Uterus (tissue), 4 donors: ENCODE data around the gene TMPRSS4. TPM values are rescaled to one million over a fixed set of nuclear protein-coding genes. Genes with fewer than 3 reads are reported as not detected.

Experiments
- DNase-seq, 2 donors: peaks; one replicate each; pipeline ENCODE4 v3.0.0-alpha.2; 2019 to 2020
- H3K27ac ChIP-seq, 2 donors: fragments of 200-600 bp; sonication (generic); 1 replicate in 1 of 2; 2 replicates in 1 of 2; pipeline ENCODE4 v1.5.1; 2016 to 2018
- H3K27me3 ChIP-seq, 2 donors: fragments of 200-600 bp; sonication (generic); one replicate each; pipeline ENCODE4 v1.5.1; 2018 to 2019; ENCODE audit warnings: control low read depth in 1 of 2
- H3K36me3 ChIP-seq, 2 donors: fragments of 200-600 bp; sonication (generic); one replicate each; pipeline ENCODE4 v1.5.1; 2019; ENCODE audit warnings: control low read depth in 1 of 2
- H3K4me1 ChIP-seq, 2 donors: fragments of 200-600 bp; sonication (generic); one replicate each; pipeline ENCODE4 v1.5.1; 2018 to 2019; ENCODE audit warnings: control low read depth in 1 of 2
- H3K4me3 ChIP-seq, 2 donors: fragments of 200-600 bp; sonication (generic); 1 replicate in 1 of 2; 2 replicates in 1 of 2; pipeline ENCODE4 v1.5.1; 2018 to 2019; ENCODE audit warnings: mild to moderate bottlenecking in 1 of 2
- H3K9me3 ChIP-seq, 2 donors: fragments of 200-600 bp; sonication (generic); one replicate each; pipeline ENCODE4 v1.5.1; 2019; ENCODE audit warnings: control low read depth in 1 of 2
- CTCF ChIP-seq, 4 experiments: fragments of 200-600 bp in 2 of 4; fragments of 450-650 bp in 2 of 4; sonication (generic) in 2 of 4; IDR thresholded peaks; one replicate each; pipeline ENCODE4 v1.5.1; 2016 to 2019; ENCODE audit warnings: antibody characterized with exemption in 4 of 4, mild to moderate bottlenecking in 2 of 4, moderate library complexity in 1 of 4
- POLR2A ChIP-seq, 2 donors: fragments of 450-650 bp; IDR thresholded peaks; one replicate each; pipeline ENCODE4 v1.6.1; 2016; ENCODE audit warnings: antibody characterized with exemption in 2 of 2, mild to moderate bottlenecking in 1 of 2, moderate library complexity in 1 of 2
- intact Hi-C: fragments of 100-400 bp; cut with DNase I; formaldehyde crosslinking; loops from one replicate; pipeline ENCODE4 v1.15.1; 2023; ENCODE audit warnings: low total_unique reads
- total RNA-seq, 4 donors: library from RNA; depleted of rRNA in 3 of 4; stranded (reverse); fragments of >200 nt in 3 of 4; gene quantifications; one replicate each; pipeline versions ENCODE4 v1.1.0 to v1.2.4, GENCODE V29; 2014 to 2023
- donor health status: DM: yes; HTN: yes; CAD: no.

TMPRSS4 gene
- total RNA-seq, 4 donors from 2014 or later: 0.88 to 5.5 TPM; not detected in 2

- no peaks in the 10 kb centered on the region for H3K36me3 ChIP-seq
- H3K4me3 ChIP-seq: no peak overlapping the region
- H3K27ac ChIP-seq: no peak overlapping the region
- H3K9me3 ChIP-seq: no peaks in the 10 kb centered on the region
- no peaks in the 10 kb centered on the region for H3K4me1 ChIP-seq
- no peaks in the 10 kb centered on the region for H3K27me3 ChIP-seq
- TF ChIP-seq POLR2A (IDR thresholded peaks at IDR 0.05) (no peak), CTCF (IDR thresholded peaks at IDR 0.05) (no peak)
- no peak for DNase-seq
- intact Hi-C loops: no loop called here
Measured at GRCh38 chr11:118092907-118093571, 16.2 kb downstream of the TMPRSS4 start.

GRCh38 chr11:118095493-118095892, 18.6 kb downstream of the TMPRSS4 start:
- TF ChIP-seq POLR2A (IDR thresholded peaks at IDR 0.05) (no peak), CTCF (IDR thresholded peaks at IDR 0.05) (no peak)
- no peaks in the 10 kb centered on the region for H3K36me3 ChIP-seq
- intact Hi-C loops: no loop called here
- no peaks in the 10 kb centered on the region for H3K4me1 ChIP-seq
- DNase-seq: no peak
- no peak overlapping the region for H3K4me3 ChIP-seq
- no peaks in the 10 kb centered on the region for H3K27me3 ChIP-seq
- H3K9me3 ChIP-seq: no peaks in the 10 kb centered on the region
- no peak overlapping the region for H3K27ac ChIP-seq

GRCh38 chr11:118095967-118096367, 19.1 kb downstream of the TMPRSS4 start:
- Histone ChIP-seq H3K27ac (no peak overlapping the region), H3K27me3 (no peaks in the 10 kb centered on the region), H3K4me1 (no peaks in the 10 kb centered on the region), H3K36me3 (no peaks in the 10 kb centered on the region), H3K9me3 (no peaks in the 10 kb centered on the region), H3K4me3 (no peak overlapping the region)
- no peak for TF ChIP-seq POLR2A (IDR thresholded peaks at IDR 0.05)
- TF ChIP-seq CTCF (IDR thresholded peaks at IDR 0.05): no peak
- intact Hi-C loops: no loop called here
- no peak for DNase-seq

GRCh38 chr11:118098996-118099837, 22.3 kb downstream of the TMPRSS4 start:
- Histone ChIP-seq H3K4me3 (no peak overlapping the region), H3K9me3 (no peaks in the 10 kb centered on the region), H3K4me1 (no peaks in the 10 kb centered on the region), H3K36me3 (no peaks in the 10 kb centered on the region), H3K27ac (no peak overlapping the region), H3K27me3 (no peaks in the 10 kb centered on the region)
- DNase-seq: no peak
- intact Hi-C loops: no loop called here
- TF ChIP-seq POLR2A (IDR thresholded peaks at IDR 0.05) (no peak), CTCF (IDR thresholded peaks at IDR 0.05) (no peak)
